ENCODE data around the gene OMA1.

GRCh38 chr1:58465825-58466629 is 80.5 kb downstream of the OMA1 start:
- no peak for TF ChIP-seq CTCF (conservative IDR thresholded peaks at IDR 0.05; ENCODE audit: low read depth, low read length)
- no peak for TF ChIP-seq EZH2 (IDR thresholded peaks at IDR 0.05; ENCODE audit: borderline replicate concordance, low read depth, low read length, poor library complexity, severe bottlenecking)

Data from A673 (cell line).